SH-SY5Y (cell line): ENCODE data around the gene ASIC4.

Experiments
- GATA2 ChIP-seq: IDR thresholded peaks from 2 replicates; pipeline ENCODE4 v1.6.1; 2011; ENCODE audit warnings: mild to moderate bottlenecking, low read depth, low read length
- GATA3 ChIP-seq: IDR thresholded peaks from 2 replicates; pipeline ENCODE4 v1.6.1; 2011; ENCODE audit warnings: low read depth, mild to moderate bottlenecking, low read length, moderate library complexity

GRCh38 chr2:219555956-219556355, 41.7 kb downstream of the ASIC4 start:
- TF ChIP-seq GATA3 (no peak), GATA2 (no peak)
